ENCODE measurements around the gene CD22.

GRCh38 chr19:35378356-35378755 is 49.4 kb downstream of the CD22 start:
- TF ChIP-seq CTCF (IDR thresholded peaks at IDR 0.05; ENCODE audit: low read depth, low read length, missing input control) (no peak), TAF1 (conservative IDR thresholded peaks at IDR 0.05) (no peak), YY1 (IDR thresholded peaks at IDR 0.05) (no peak), ATF3 (IDR thresholded peaks at IDR 0.05) (no peak), REST (IDR thresholded peaks at IDR 0.05) (no peak), EGR1 (IDR thresholded peaks at IDR 0.05; ENCODE audit: low read depth in 2 of 2) (no peak), GABPA (IDR thresholded peaks at IDR 0.05 in 1 of 2, conservative IDR thresholded peaks at IDR 0.05 in 1 of 2) (no peak), JUND (IDR thresholded peaks at IDR 0.05) (no peak), SP1 (IDR thresholded peaks at IDR 0.05) (no peak), RAD21 (IDR thresholded peaks at IDR 0.05) (no peak), FOXA1 (IDR thresholded peaks at IDR 0.05) (no peak), RXRA (IDR thresholded peaks at IDR 0.05) (no peak)
